NT2/D1 (cell line): ENCODE results near the gene CTSC.

ENCODE experiments used
- YY1 ChIP-seq: IDR thresholded peaks from 2 replicates; pipeline ENCODE4 v1.6.1; 2011; ENCODE audit not compliant: insufficient read length, insufficient read depth
- ZNF274 ChIP-seq: IDR thresholded peaks from 2 replicates; pipeline ENCODE4 v1.6.1; 2011; ENCODE audit warnings: mild to moderate bottlenecking, low read depth, low read length

GRCh38 chr11:88329563-88330250 is 7.8 kb downstream of the CTSC start:
- no peak for TF ChIP-seq YY1
- TF ChIP-seq ZNF274 = no peak
